DMS79 (cell line): ENCODE results near the gene ARHGEF1.
"Not testable (repeated sequence)": the region's sequence is repeated elsewhere in the genome, so short reads cannot be mapped to it uniquely, and the experiment has no call there.

ENCODE experiments used
- DNase-seq: peaks from one replicate; lab custom pipeline; 2025; lab: John Stamatoyannopoulos, UW

Gene ARHGEF1

GRCh38 chr19:41930926-41931592 lies 48.1 kb downstream of the ARHGEF1 start:
- DNase-seq: no peak

- no peak for DNase-seq
Measured at GRCh38 chr19:41932259-41932719, 49.3 kb downstream of the ARHGEF1 start.

GRCh38 chr19:41932720-41933332 lies 49.8 kb downstream of the ARHGEF1 start:
- no peak for DNase-seq

GRCh38 chr19:41933693-41934426 lies 50.9 kb downstream of the ARHGEF1 start:
- DNase-seq: no peak

- DNase-seq: peak; percentile 34
Measured at GRCh38 chr19:41934849-41935374, 51.9 kb downstream of the ARHGEF1 start.

GRCh38 chr19:41935760-41936415 lies 52.9 kb downstream of the ARHGEF1 start:
- no peak for DNase-seq

GRCh38 chr19:41936416-41936850 lies 53.4 kb downstream of the ARHGEF1 start:
- no peak for DNase-seq

GRCh38 chr19:41936961-41937360 lies 54.0 kb downstream of the ARHGEF1 start:
- no peak for DNase-seq

- no peak for DNase-seq
Measured at GRCh38 chr19:41937525-41938468, 54.8 kb downstream of the ARHGEF1 start.

GRCh38 chr19:41939209-41939608 lies 56.2 kb downstream of the ARHGEF1 start:
- not testable (repeated sequence) for DNase-seq

GRCh38 chr19:41939861-41940730 lies 57.1 kb downstream of the ARHGEF1 start:
- DNase-seq: peak; percentile 44

GRCh38 chr19:41940731-41941409 lies 57.9 kb downstream of the ARHGEF1 start:
- DNase-seq: no peak

GRCh38 chr19:41941410-41942202 lies 58.6 kb downstream of the ARHGEF1 start:
- DNase-seq: no peak

GRCh38 chr19:41944336-41944735 lies 61.4 kb downstream of the ARHGEF1 start:
- no peak for DNase-seq

- DNase-seq: no peak
Measured at GRCh38 chr19:41945135-41945766, 62.3 kb downstream of the ARHGEF1 start.

GRCh38 chr19:41947091-41947490 lies 64.1 kb downstream of the ARHGEF1 start:
- DNase-seq: no peak

- DNase-seq: peak; percentile 24
Measured at GRCh38 chr19:41951686-41952172, 68.7 kb downstream of the ARHGEF1 start.

- no peak for DNase-seq
Measured at GRCh38 chr19:41955521-41955920, 72.5 kb downstream of the ARHGEF1 start.
